Left lung (tissue), 10 donors: ENCODE results near the gene MEF2B. TPM values are rescaled to one million over a fixed set of nuclear protein-coding genes. Genes with fewer than 3 reads are reported as not detected.

Source experiments
- ATAC-seq: fragments of 200-7000 bp; cut with Tn5 transposase; one replicate; pipeline ENCODE4 v1.9.1; 2020; ENCODE audit warnings: moderate library complexity
- DNase-seq, 4 donors: peaks; one replicate each; pipeline ENCODE4 v3.0.0-alpha.2; 2013 to 2020
- H3K27ac ChIP-seq, 2 donors: fragments of 200-600 bp; sonication (generic) in 1 of 2; one replicate each; pipeline versions ENCODE4 v1.5.0 to v1.8.0; 2020 to 2021
- H3K27me3 ChIP-seq, 2 donors: fragments of 200-600 bp; sonication (generic) in 1 of 2; one replicate each; pipeline versions ENCODE4 v1.5.0 to v1.8.0; 2020 to 2021
- H3K36me3 ChIP-seq, 2 donors: fragments of 200-600 bp; sonication (generic) in 1 of 2; one replicate each; pipeline versions ENCODE4 v1.5.0 to v1.8.0; 2020 to 2021
- H3K4me1 ChIP-seq, 2 donors: fragments of 200-600 bp; one replicate each; pipeline ENCODE4 v1.8.0; 2021
- H3K4me3 ChIP-seq, 2 donors: fragments of 200-600 bp; sonication (generic) in 1 of 2; one replicate each; pipeline versions ENCODE4 v1.5.0 to v1.8.0; 2020 to 2021; ENCODE audit warnings: mild to moderate bottlenecking in 1 of 2
- H3K9me3 ChIP-seq, 2 donors: fragments of 200-600 bp; sonication (generic) in 1 of 2; one replicate each; pipeline versions ENCODE4 v1.5.0 to v1.8.0; 2020 to 2021
- CTCF ChIP-seq, 2 donors: fragments of 200-600 bp; sonication (generic) in 1 of 2; IDR thresholded peaks; one replicate each; pipeline versions ENCODE4 v1.5.0 to v1.8.0; 2021; ENCODE audit warnings: antibody characterized with exemption in 2 of 2
- intact Hi-C, 2 donors: fragments of 100-400 bp; cut with DNase I; formaldehyde crosslinking; loops; one replicate each; pipeline versions ENCODE4 v1.11.2 to v1.14.2; 2022
- polyA plus RNA-seq, 6 donors: library from polyadenylated mRNA; unstranded; fragments of 120-200 nt; gene quantifications; one replicate each; pipeline ENCODE4 v1.2.1, GENCODE V29; 2013; ENCODE audit not compliant: insufficient read length in 6 of 6
- total RNA-seq, 2 donors: library from RNA; stranded (reverse); fragmentation: NEBNext Ultra II Directional; extraction: Animal tissue kit (Norgen Biotek cat#: 25700); gene quantifications; one replicate each; pipeline ENCODE4 v1.2.1, GENCODE V29; 2021
- donor health status: DM: no; HTN: yes; CAD: no.
- donor health status: DM: no; HTN: no; CAD: no.

The MEF2B gene
- total and polyA plus RNA-seq, 8 donors, result 1.1 to 3.7 (median 2.1) TPM

GRCh38 chr19:19119325-19120237 is 50.5 kb downstream of the MEF2B start:
- ATAC-seq, result no peak
- peaks cover 0 to 32% of the 10 kb centered on the region in 2 donors for H3K36me3 ChIP-seq

GRCh38 chr19:19115954-19116353 is 54.1 kb downstream of the MEF2B start:
- no peak overlapping the region for H3K27ac ChIP-seq
- peak; percentile 30 to 42 for TF ChIP-seq CTCF (IDR thresholded peaks at IDR 0.05)
- peaks cover 0 to 3% of the 10 kb centered on the region in 2 donors for H3K27me3 ChIP-seq
- H3K9me3 ChIP-seq, result no peaks in the 10 kb centered on the region
- peaks cover 0 to 15% of the 10 kb centered on the region in 2 donors for H3K36me3 ChIP-seq
- H3K4me3 ChIP-seq, result no peak overlapping the region
- DNase-seq (peak in 1 of 4 donors; percentile 70), ATAC-seq (peak; percentile 63)
- intact Hi-C loops, result no loop called here
- no peaks in the 10 kb centered on the region for H3K4me1 ChIP-seq

More at GRCh38 chr19:19119325-19120237, 50.5 kb downstream of the MEF2B start:
- intact Hi-C loops, result no loop called here
- no peaks in the 10 kb centered on the region for H3K4me1 ChIP-seq
- no peak overlapping the region for H3K4me3 ChIP-seq
- peak in 1 of 4 donors; percentile 73 for DNase-seq
- H3K9me3 ChIP-seq, result peaks cover 0 to 10% of the 10 kb centered on the region in 2 donors
- no peaks in the 10 kb centered on the region for H3K27me3 ChIP-seq
- TF ChIP-seq CTCF (IDR thresholded peaks at IDR 0.05), result no peak
- no peak overlapping the region for H3K27ac ChIP-seq

GRCh38 chr19:19113040-19113626 is 56.9 kb downstream of the MEF2B start:
- no peak overlapping the region for H3K4me3 ChIP-seq
- DNase-seq, result no peak
- intact Hi-C loops, result no loop called here
- TF ChIP-seq CTCF (IDR thresholded peaks at IDR 0.05), result no peak
- no peak overlapping the region for H3K27ac ChIP-seq
- ATAC-seq, result no peak
- peaks cover 0 to 14% of the 10 kb centered on the region in 2 donors for H3K27me3 ChIP-seq
- H3K36me3 ChIP-seq, result no peaks in the 10 kb centered on the region
- H3K9me3 ChIP-seq, result no peaks in the 10 kb centered on the region
- H3K4me1 ChIP-seq, result peaks cover 0 to 7% of the 10 kb centered on the region in 2 donors

GRCh38 chr19:19111967-19112580 is 58.0 kb downstream of the MEF2B start:
- Histone ChIP-seq H3K4me3 (no peak overlapping the region), H3K36me3 (no peaks in the 10 kb centered on the region), H3K9me3 (no peaks in the 10 kb centered on the region), H3K4me1 (peaks cover 0 to 7% of the 10 kb centered on the region in 2 donors), H3K27ac (no peak overlapping the region), H3K27me3 (peaks cover 0 to 14% of the 10 kb centered on the region in 2 donors)
- no peak for DNase-seq
- no peak for TF ChIP-seq CTCF (IDR thresholded peaks at IDR 0.05)
- no peak for ATAC-seq
- intact Hi-C loops, result no loop called here
